OCI-LY1 (cell line): ENCODE measurements around the gene SLC36A2.

Experiments used
- H2AFZ ChIP-seq: fragments of 200-600 bp; sonication (generic), shearing (Covaris generic); 2 replicates; pipeline ENCODE4 v1.6.0; 2014; ENCODE audit warnings: antibody characterized with exemption, mild to moderate bottlenecking, low read length
- H3F3A ChIP-seq: fragments of 200-600 bp; sonication (generic), shearing (Covaris generic); 2 replicates; pipeline ENCODE4 v1.6.0; 2014; ENCODE audit warnings: mild to moderate bottlenecking, antibody characterized with exemption, low read length, moderate library complexity; ENCODE audit not compliant: insufficient read depth
- H3K27ac ChIP-seq: fragments of 200-600 bp; sonication (generic); 2 replicates; pipeline ENCODE4 v1.5.1; 2014; ENCODE audit warnings: low read length, mixed run types, mild to moderate bottlenecking, low read depth; ENCODE audit not compliant: poor library complexity, severe bottlenecking
- H3K27me3 ChIP-seq: fragments of 200-600 bp; sonication (generic); 2 replicates; pipeline ENCODE4 v1.6.0; 2014; ENCODE audit warnings: antibody characterized with exemption, mild to moderate bottlenecking, low read length, moderate library complexity; ENCODE audit not compliant: insufficient read depth
- H3K36me3 ChIP-seq: fragments of 200-600 bp; sonication (generic); 2 replicates; pipeline ENCODE4 v1.6.1; 2014; ENCODE audit warnings: mild to moderate bottlenecking, antibody characterized with exemption, low read length, moderate library complexity, mixed read lengths; ENCODE audit not compliant: insufficient read depth
- H3K4me1 ChIP-seq: fragments of 200-600 bp; sonication (generic); 2 replicates; pipeline ENCODE4 v1.5.1; 2014; ENCODE audit warnings: mild to moderate bottlenecking, low read length, moderate library complexity; ENCODE audit not compliant: insufficient read depth, severe bottlenecking
- H3K4me2 ChIP-seq: fragments of 200-600 bp; sonication (generic), shearing (Covaris generic); 2 replicates; pipeline ENCODE4 v1.6.1; 2014; ENCODE audit warnings: low read length
- H3K4me3 ChIP-seq: fragments of 200-600 bp; sonication (generic); 2 replicates; pipeline ENCODE4 v1.5.1; 2014; ENCODE audit warnings: low read length, low read depth, mild to moderate bottlenecking, mixed read lengths; ENCODE audit not compliant: poor library complexity, severe bottlenecking
- H3K79me2 ChIP-seq: fragments of 200-600 bp; shearing (Covaris generic); 2 replicates; pipeline ENCODE4 v1.6.1; 2016; ENCODE audit warnings: mixed run types, low read length, mixed read lengths; ENCODE audit not compliant: insufficient read depth
- H3K9ac ChIP-seq: fragments of 200-600 bp; sonication (generic), shearing (Covaris generic); 2 replicates; pipeline ENCODE4 v1.6.1; 2014; ENCODE audit warnings: mild to moderate bottlenecking, low read length, mixed read lengths
- H3K9me2 ChIP-seq: fragments of 200-600 bp; sonication (generic), shearing (Covaris generic); 2 replicates; pipeline ENCODE4 v1.6.1; 2014; ENCODE audit warnings: low read depth, mild to moderate bottlenecking, low read length, mixed read lengths
- H3K9me3 ChIP-seq: fragments of 200-600 bp; shearing (Covaris generic); 2 replicates; pipeline ENCODE4 v1.6.1; 2014; ENCODE audit warnings: low read length, mixed read lengths
- H4K20me1 ChIP-seq: fragments of 200-600 bp; sonication (generic), shearing (Covaris generic); 2 replicates; pipeline ENCODE4 v1.6.0; 2016; ENCODE audit warnings: mild to moderate bottlenecking, low read length; ENCODE audit not compliant: insufficient read depth
- CTCF ChIP-seq: fragments of 200-600 bp; sonication (generic), shearing (Covaris generic); IDR thresholded peaks from 2 replicates; pipeline ENCODE4 v1.5.1; 2017; ENCODE audit warnings: mild to moderate bottlenecking, antibody characterized with exemption, low read length, moderate library complexity, mixed read lengths
- EZH2 ChIP-seq: fragments of 200-600 bp; sonication (generic), shearing (Covaris generic); IDR thresholded peaks from 2 replicates; pipeline ENCODE4 v1.8.0; 2017; ENCODE audit warnings: borderline replicate concordance, mixed run types, mild to moderate bottlenecking, antibody characterized with exemption, low read length, moderate library complexity, mixed read lengths

Gene SLC36A2

GRCh38 chr5:151383011-151383410 is 35.7 kb upstream of the SLC36A2 start:
- Histone ChIP-seq H3F3A (no peaks in the 10 kb centered on the region), H3K79me2 (no peaks in the 10 kb centered on the region), H3K9ac (no peak overlapping the region), H3K27me3 (peaks cover 5% of the 10 kb centered on the region; the same call in 1 of the 2 replicates), H4K20me1 (no peaks in the 10 kb centered on the region), H3K9me3 (no peaks in the 10 kb centered on the region), H3K9me2 (no peaks in the 10 kb centered on the region), H3K36me3 (no peaks in the 10 kb centered on the region), H3K27ac (no peak overlapping the region), H3K4me3 (no peak overlapping the region), H3K4me1 (no peaks in the 10 kb centered on the region), H3K4me2 (no peak overlapping the region), H2AFZ (no peak overlapping the region)
- TF ChIP-seq EZH2 = no peak
- no peak for TF ChIP-seq CTCF

GRCh38 chr5:151382576-151382975 is 35.2 kb upstream of the SLC36A2 start:
- Histone ChIP-seq H3K9ac (no peak overlapping the region), H2AFZ (no peak overlapping the region), H3K79me2 (no peaks in the 10 kb centered on the region), H4K20me1 (no peaks in the 10 kb centered on the region), H3K27ac (no peak overlapping the region), H3K9me2 (no peaks in the 10 kb centered on the region), H3K27me3 (peaks cover 5% of the 10 kb centered on the region; the same call in 1 of the 2 replicates), H3K4me2 (no peak overlapping the region), H3K4me1 (no peaks in the 10 kb centered on the region), H3K4me3 (no peak overlapping the region), H3F3A (no peaks in the 10 kb centered on the region), H3K36me3 (no peaks in the 10 kb centered on the region), H3K9me3 (no peaks in the 10 kb centered on the region)
- no peak for TF ChIP-seq EZH2
- TF ChIP-seq CTCF = no peak

- Histone ChIP-seq H3K9me2 (no peaks in the 10 kb centered on the region), H3F3A (no peaks in the 10 kb centered on the region), H3K9me3 (no peaks in the 10 kb centered on the region), H3K36me3 (no peaks in the 10 kb centered on the region), H3K27me3 (peaks cover 5% of the 10 kb centered on the region; the same call in 1 of the 2 replicates), H2AFZ (no peak overlapping the region), H3K4me2 (no peak overlapping the region), H3K27ac (no peak overlapping the region), H3K4me3 (no peak overlapping the region), H3K4me1 (no peaks in the 10 kb centered on the region), H3K79me2 (no peaks in the 10 kb centered on the region), H3K9ac (no peak overlapping the region), H4K20me1 (no peaks in the 10 kb centered on the region)
- TF ChIP-seq EZH2 = no peak
- TF ChIP-seq CTCF = no peak
These were observed 34.5 kb upstream of the SLC36A2 start for GRCh38 chr5:151381899-151382298.
